K562 (cell line): ENCODE data around the gene DNAI1. TPM values are rescaled to one million over a fixed set of nuclear protein-coding genes. Genes with fewer than 3 reads are reported as not detected.

Source experiments
- CHCHD3 ChIP-seq: fragments of 250-450 bp; sonication (Bioruptor Pico); IDR thresholded peaks from 2 replicates; pipeline ENCODE4 v2.1.2; 2022; ENCODE audit warnings: mild to moderate bottlenecking
- CHD1 ChIP-seq: fragments of 200-600 bp; sonication (generic); IDR thresholded peaks from one replicate; pipeline ENCODE4 v1.6.1; 2012; ENCODE audit warnings: mild to moderate bottlenecking, moderate library complexity, low read length, inconsistent platforms
- KLF6 ChIP-seq: fragments of 250-450 bp; sonication (Bioruptor Pico); IDR thresholded peaks from 2 replicates; pipeline ENCODE4 v1.4.0; 2020; ENCODE audit warnings: mild to moderate bottlenecking, moderate library complexity, borderline replicate concordance
- MCM5 ChIP-seq: fragments of 450-650 bp; IDR thresholded peaks from 2 replicates; pipeline ENCODE4 v1.6.1; 2016; ENCODE audit warnings: low read depth
- NR2C2 ChIP-seq, 2 experiments: fragments of 200-800 bp in 1 of 2; sonication (Bioruptor generic) in 1 of 2; sonication (generic) in 1 of 2; formaldehyde crosslinking in 1 of 2; IDR thresholded peaks; 2 replicates each; pipeline versions ENCODE4 v1.6.1 to v1.8.0; 2016 to 2022; ENCODE audit warnings: mild to moderate bottlenecking in 1 of 2, missing compliant biosample characterization in 1 of 2, missing genetic modification characterization in 1 of 2, missing genetic modification reagents in 1 of 2
- PHF20 ChIP-seq: fragments of 450-650 bp; IDR thresholded peaks from 2 replicates; pipeline ENCODE4 v1.6.1; 2018; ENCODE audit not compliant: partially characterized antibody
- RFX1 ChIP-seq: fragments of 450-650 bp; IDR thresholded peaks from 2 replicates; pipeline ENCODE4 v1.6.1; 2016; ENCODE audit warnings: mild to moderate bottlenecking, moderate library complexity
- SMAD1 ChIP-seq: fragments of 150-350 bp; IDR thresholded peaks from 2 replicates; pipeline ENCODE4 v1.6.1; 2014; ENCODE audit warnings: low read length, low read depth; ENCODE audit not compliant: partially characterized antibody
- TBL1XR1 ChIP-seq, 2 experiments: IDR thresholded peaks; 2 replicates each; pipeline ENCODE4 v1.6.1; 2012; ENCODE audit warnings: improper control_type of control experiment in 2 of 2, low read length in 2 of 2, mild to moderate bottlenecking in 1 of 2
- ZFP30 ChIP-seq: fragments of 250-450 bp; sonication (Bioruptor Pico); IDR thresholded peaks from 2 replicates; pipeline ENCODE4 v1.8.0; 2022; ENCODE audit warnings: moderate library complexity, mild to moderate bottlenecking, inconsistent platforms, borderline replicate concordance
- ZNF347 ChIP-seq: fragments of 450-650 bp; formaldehyde crosslinking; IDR thresholded peaks from 2 replicates; pipeline ENCODE4 v1.4.0; 2020; ENCODE audit warnings: low read depth, mild to moderate bottlenecking, moderate library complexity
- ZNF354B ChIP-seq: fragments of 250-450 bp; sonication (Bioruptor Pico); IDR thresholded peaks from 2 replicates; pipeline ENCODE4 v1.4.0; 2020
- ZNF644 ChIP-seq: fragments of 200-800 bp; sonication (Bioruptor generic); IDR thresholded peaks from 2 replicates; pipeline ENCODE4 v1.6.1; 2016; ENCODE audit warnings: low read depth, missing genetic modification characterization, missing compliant biosample characterization
- ZZZ3 ChIP-seq: fragments of 450-650 bp; IDR thresholded peaks from 2 replicates; pipeline ENCODE4 v1.6.1; 2016; ENCODE audit warnings: antibody characterized with exemption, mild to moderate bottlenecking, moderate library complexity
- polyA plus RNA-seq, 8 experiments: library from polyadenylated mRNA; depleted of rRNA in 4 of 8; stranded (reverse) in 5 of 8; unstranded in 3 of 8; fragments of >200 nt; fragmentation: Nextera tagmentation in 2 of 8; fragmentation: Illumina TruSeq in 1 of 8; extraction: Ambion mirVana in 2 of 8; extraction: Trizol in 1 of 8; gene quantifications; 2 replicates each; pipeline versions ENCODE4 v1.2.1 to v1.2.3, GENCODE V29; 2011 to 2014; ENCODE audit warnings: inconsistent platforms in 1 of 8, missing spikeins in 1 of 8
- total RNA-seq, 7 experiments: library from RNA; depleted of rRNA in 6 of 7; stranded (reverse); fragments of >200 nt in 6 of 7; fragmentation: Illumina TruSeq in 2 of 7; extraction: Trizol in 2 of 7; gene quantifications; 2 replicates each; pipeline versions ENCODE4 v1.2.1 to v1.2.3, GENCODE V29; 2011 to 2021; ENCODE audit warnings: low replicate concordance in 1 of 7
- TF ChIP-seq, protein P1 (sequence below): fragments of 450-650 bp; formaldehyde crosslinking; IDR thresholded peaks from 2 replicates; pipeline ENCODE4 v1.4.0; 2020; ENCODE audit warnings: mild to moderate bottlenecking, mixed read lengths
- TF ChIP-seq, protein P2 (sequence below): fragments of 450-650 bp; formaldehyde crosslinking; IDR thresholded peaks from 2 replicates; pipeline ENCODE4 v1.4.0; 2020; ENCODE audit warnings: mild to moderate bottlenecking, moderate library complexity
- TF ChIP-seq, protein P3 (sequence below): fragments of 250-450 bp; sonication (Bioruptor Pico); IDR thresholded peaks from 2 replicates; pipeline ENCODE4 v1.5.1; 2021; ENCODE audit warnings: mild to moderate bottlenecking
- TF ChIP-seq, protein P4 (sequence below): fragments of 150-350 bp; conservative IDR thresholded peaks from 2 replicates; pipeline ENCODE4 v1.6.1; 2014; ENCODE audit warnings: low read length
- TF ChIP-seq, protein P5 (sequence below): sonication (generic); formaldehyde crosslinking; IDR thresholded peaks from 2 replicates; pipeline ENCODE4 v1.8.1; 2022; ENCODE audit warnings: missing genetic modification reagents

Gene DNAI1
- total and polyA plus RNA-seq, 9 of the 15 experiments (the other 6 are each of a cell fraction or from before 2014, with no cell fraction given): 0.01 to 0.17 (median 0.04) TPM; not detected in 6

DNA sequence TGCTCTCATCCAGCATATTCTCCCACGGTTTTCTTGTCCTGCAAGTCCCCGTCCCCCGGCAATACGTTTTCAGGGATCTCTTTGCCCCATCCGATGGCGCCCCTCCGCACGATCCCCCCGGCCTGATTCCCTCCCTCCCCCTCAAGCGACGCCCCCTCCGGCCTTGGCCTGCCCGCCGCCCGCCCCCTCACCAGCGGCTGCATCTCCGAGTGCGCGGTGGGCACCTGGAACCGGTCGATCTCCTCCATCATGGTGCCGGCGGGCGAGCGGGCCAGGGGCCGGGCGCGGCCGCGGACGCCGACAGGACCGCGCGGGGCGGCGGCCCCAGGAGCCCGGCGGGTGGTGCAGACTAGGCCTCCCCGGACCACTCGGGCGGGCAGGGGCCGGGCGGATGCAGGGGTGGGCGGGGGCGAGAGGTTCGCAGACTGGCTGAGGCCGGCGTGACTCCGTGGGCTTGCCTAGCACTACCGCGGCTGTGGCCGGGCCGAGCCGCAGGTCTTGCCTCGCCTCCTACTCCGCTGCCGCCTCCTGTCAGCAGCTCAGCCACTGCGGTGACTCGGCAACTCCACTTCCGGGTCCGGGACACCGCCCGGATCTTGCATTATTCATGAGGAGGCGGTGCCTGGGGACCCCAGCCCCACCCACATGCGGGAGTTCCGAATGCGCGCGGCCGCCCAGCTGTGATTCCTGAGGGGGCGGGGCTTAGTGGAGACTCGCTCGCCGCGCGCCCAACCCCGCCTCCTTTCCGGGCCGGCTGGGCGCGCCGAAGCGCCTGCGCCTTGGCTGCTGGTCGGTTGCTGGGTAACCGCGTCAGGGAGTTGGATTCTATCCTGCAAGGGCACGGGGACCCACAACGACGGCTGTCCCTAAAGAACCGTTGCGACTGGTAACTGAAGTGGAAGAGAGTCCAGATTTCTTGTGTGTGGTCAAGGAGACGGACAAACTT, at the start of gene DNAI1, which contains the start of gene FAM219A (continued):
- TF ChIP-seq, protein P1, sequence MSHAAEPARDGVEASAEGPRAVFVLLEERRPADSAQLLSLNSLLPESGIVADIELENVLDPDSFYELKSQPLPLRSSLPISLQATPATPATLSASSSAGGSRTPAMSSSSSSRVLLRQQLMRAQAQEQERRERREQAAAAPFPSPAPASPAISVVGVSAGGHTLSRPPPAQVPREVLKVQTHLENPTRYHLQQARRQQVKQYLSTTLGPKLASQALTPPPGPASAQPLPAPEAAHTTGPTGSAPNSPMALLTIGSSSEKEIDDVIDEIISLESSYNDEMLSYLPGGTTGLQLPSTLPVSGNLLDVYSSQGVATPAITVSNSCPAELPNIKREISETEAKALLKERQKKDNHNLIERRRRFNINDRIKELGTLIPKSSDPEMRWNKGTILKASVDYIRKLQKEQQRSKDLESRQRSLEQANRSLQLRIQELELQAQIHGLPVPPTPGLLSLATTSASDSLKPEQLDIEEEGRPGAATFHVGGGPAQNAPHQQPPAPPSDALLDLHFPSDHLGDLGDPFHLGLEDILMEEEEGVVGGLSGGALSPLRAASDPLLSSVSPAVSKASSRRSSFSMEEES (CRISPR knock-in tag): no peak
- TF ChIP-seq CHCHD3 (CRISPR knock-in tag) (no peak), TBL1XR1 (IDR thresholded peaks at IDR 0.05; ENCODE audit: low read length in 2 of 2) (no peak), ZFP30 (CRISPR knock-in tag) (no peak), NR2C2 (CRISPR knock-in tag; IDR thresholded peaks at IDR 0.05) (no peak), NR2C2 (tag; IDR thresholded peaks at IDR 0.05) (no peak), MCM5 (no peak), ZNF354B (CRISPR knock-in tag) (no peak), CHD1 (no peak), PHF20 (no peak), ZZZ3 (no peak), KLF6 (CRISPR knock-in tag) (no peak), RFX1 (peak; percentile 85), ZNF347 (no peak), ZNF644 (no peak), SMAD1 (no peak)
- TF ChIP-seq, protein P2, sequence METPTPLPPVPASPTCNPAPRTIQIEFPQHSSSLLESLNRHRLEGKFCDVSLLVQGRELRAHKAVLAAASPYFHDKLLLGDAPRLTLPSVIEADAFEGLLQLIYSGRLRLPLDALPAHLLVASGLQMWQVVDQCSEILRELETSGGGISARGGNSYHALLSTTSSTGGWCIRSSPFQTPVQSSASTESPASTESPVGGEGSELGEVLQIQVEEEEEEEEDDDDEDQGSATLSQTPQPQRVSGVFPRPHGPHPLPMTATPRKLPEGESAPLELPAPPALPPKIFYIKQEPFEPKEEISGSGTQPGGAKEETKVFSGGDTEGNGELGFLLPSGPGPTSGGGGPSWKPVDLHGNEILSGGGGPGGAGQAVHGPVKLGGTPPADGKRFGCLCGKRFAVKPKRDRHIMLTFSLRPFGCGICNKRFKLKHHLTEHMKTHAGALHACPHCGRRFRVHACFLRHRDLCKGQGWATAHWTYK (CRISPR knock-in tag): no peak
- TF ChIP-seq, protein P3, sequence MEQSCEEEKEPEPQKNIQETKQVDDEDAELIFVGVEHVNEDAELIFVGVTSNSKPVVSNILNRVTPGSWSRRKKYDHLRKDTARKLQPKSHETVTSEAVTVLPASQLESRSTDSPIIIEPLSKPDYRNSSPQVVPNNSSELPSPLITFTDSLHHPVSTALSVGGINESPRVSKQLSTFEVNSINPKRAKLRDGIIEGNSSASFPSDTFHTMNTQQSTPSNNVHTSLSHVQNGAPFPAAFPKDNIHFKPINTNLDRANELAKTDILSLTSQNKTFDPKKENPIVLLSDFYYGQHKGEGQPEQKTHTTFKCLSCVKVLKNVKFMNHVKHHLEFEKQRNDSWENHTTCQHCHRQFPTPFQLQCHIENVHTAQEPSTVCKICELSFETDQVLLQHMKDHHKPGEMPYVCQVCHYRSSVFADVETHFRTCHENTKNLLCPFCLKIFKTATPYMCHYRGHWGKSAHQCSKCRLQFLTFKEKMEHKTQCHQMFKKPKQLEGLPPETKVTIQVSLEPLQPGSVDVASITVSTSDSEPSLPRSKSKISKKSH: no peak
- TF ChIP-seq, protein P4, sequence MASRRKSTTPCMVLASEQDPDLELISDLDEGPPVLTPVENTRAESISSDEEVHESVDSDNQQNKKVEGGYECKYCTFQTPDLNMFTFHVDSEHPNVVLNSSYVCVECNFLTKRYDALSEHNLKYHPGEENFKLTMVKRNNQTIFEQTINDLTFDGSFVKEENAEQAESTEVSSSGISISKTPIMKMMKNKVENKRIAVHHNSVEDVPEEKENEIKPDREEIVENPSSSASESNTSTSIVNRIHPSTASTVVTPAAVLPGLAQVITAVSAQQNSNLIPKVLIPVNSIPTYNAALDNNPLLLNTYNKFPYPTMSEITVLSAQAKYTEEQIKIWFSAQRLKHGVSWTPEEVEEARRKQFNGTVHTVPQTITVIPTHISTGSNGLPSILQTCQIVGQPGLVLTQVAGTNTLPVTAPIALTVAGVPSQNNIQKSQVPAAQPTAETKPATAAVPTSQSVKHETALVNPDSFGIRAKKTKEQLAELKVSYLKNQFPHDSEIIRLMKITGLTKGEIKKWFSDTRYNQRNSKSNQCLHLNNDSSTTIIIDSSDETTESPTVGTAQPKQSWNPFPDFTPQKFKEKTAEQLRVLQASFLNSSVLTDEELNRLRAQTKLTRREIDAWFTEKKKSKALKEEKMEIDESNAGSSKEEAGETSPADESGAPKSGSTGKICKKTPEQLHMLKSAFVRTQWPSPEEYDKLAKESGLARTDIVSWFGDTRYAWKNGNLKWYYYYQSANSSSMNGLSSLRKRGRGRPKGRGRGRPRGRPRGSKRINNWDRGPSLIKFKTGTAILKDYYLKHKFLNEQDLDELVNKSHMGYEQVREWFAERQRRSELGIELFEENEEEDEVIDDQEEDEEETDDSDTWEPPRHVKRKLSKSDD: no peak
- TF ChIP-seq, protein P5, sequence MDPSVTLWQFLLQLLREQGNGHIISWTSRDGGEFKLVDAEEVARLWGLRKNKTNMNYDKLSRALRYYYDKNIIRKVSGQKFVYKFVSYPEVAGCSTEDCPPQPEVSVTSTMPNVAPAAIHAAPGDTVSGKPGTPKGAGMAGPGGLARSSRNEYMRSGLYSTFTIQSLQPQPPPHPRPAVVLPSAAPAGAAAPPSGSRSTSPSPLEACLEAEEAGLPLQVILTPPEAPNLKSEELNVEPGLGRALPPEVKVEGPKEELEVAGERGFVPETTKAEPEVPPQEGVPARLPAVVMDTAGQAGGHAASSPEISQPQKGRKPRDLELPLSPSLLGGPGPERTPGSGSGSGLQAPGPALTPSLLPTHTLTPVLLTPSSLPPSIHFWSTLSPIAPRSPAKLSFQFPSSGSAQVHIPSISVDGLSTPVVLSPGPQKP (CRISPR knock-in tag): no peak
